Neural progenitor cell (in vitro differentiated cells): ENCODE results near the gene GALNTL6. TPM values are rescaled to one million over a fixed set of nuclear protein-coding genes. Genes with fewer than 3 reads are reported as not detected.

ENCODE experiments used
- DNase-seq: peaks from one replicate; pipeline ENCODE4 v3.0.0-alpha.2; 2016; ENCODE audit warnings: low spot score
- H2AFZ ChIP-seq: fragments of 200-600 bp; sonication (generic); replicated peaks from 2 replicates; pipeline ENCODE4 v1.6.1; 2016; ENCODE audit warnings: antibody characterized with exemption
- H3F3A ChIP-seq: fragments of 200-600 bp; sonication (generic); 2 replicates; pipeline ENCODE4 v1.6.1; 2016; ENCODE audit warnings: antibody characterized with exemption, low read depth
- H3K27ac ChIP-seq: fragments of 200-600 bp; sonication (generic); 2 replicates; pipeline ENCODE4 v1.5.1; 2016; ENCODE audit warnings: mild to moderate bottlenecking
- H3K27me3 ChIP-seq: fragments of 200-600 bp; sonication (generic); 2 replicates; pipeline ENCODE4 v1.6.1; 2016; ENCODE audit warnings: mild to moderate bottlenecking, moderate library complexity
- H3K36me3 ChIP-seq: fragments of 200-600 bp; sonication (generic); 2 replicates; pipeline ENCODE4 v1.5.1; 2016
- H3K4me1 ChIP-seq: fragments of 200-600 bp; sonication (generic); 2 replicates; pipeline ENCODE4 v1.6.1; 2016; ENCODE audit warnings: mixed run types
- H3K4me2 ChIP-seq: fragments of 200-600 bp; sonication (generic); 2 replicates; pipeline ENCODE4 v1.6.1; 2016
- H3K4me3 ChIP-seq: fragments of 200-600 bp; sonication (generic); 2 replicates; pipeline ENCODE4 v1.5.1; 2016
- H3K79me2 ChIP-seq: fragments of 200-600 bp; sonication (generic); 2 replicates; pipeline ENCODE4 v1.6.1; 2016; ENCODE audit warnings: low read depth
- H3K9ac ChIP-seq: fragments of 200-600 bp; sonication (generic); 2 replicates; pipeline ENCODE4 v1.6.1; 2016
- H3K9me3 ChIP-seq: fragments of 200-600 bp; sonication (generic); 2 replicates; pipeline ENCODE4 v1.5.1; 2016; ENCODE audit warnings: low read depth
- H4K20me1 ChIP-seq: fragments of 200-600 bp; sonication (generic); 2 replicates; pipeline ENCODE4 v1.6.1; 2016; ENCODE audit warnings: low read depth
- H3K27ac Mint-ChIP-seq: 3 replicates; pipeline ENCODE4 v1.8.0; 2021; ENCODE audit warnings: mixed read lengths
- H3K27me3 Mint-ChIP-seq: 2 replicates; pipeline ENCODE4 v1.8.0; 2022; ENCODE audit warnings: low read depth, mild to moderate bottlenecking, inconsistent platforms, moderate library complexity, mixed read lengths; ENCODE audit not compliant: insufficient read depth
- H3K36me3 Mint-ChIP-seq: 3 replicates; pipeline ENCODE4 v1.8.0; 2021; ENCODE audit warnings: mixed read lengths
- H3K4me1 Mint-ChIP-seq: 3 replicates; pipeline ENCODE4 v1.8.0; 2021; ENCODE audit warnings: mixed read lengths
- H3K4me3 Mint-ChIP-seq: 3 replicates; pipeline ENCODE4 v1.8.0; 2021; ENCODE audit warnings: mild to moderate bottlenecking, moderate library complexity, mixed read lengths
- H3K9me3 Mint-ChIP-seq: 3 replicates; pipeline ENCODE4 v1.8.0; 2020; ENCODE audit warnings: mixed read lengths
- CTCF ChIP-seq: fragments of 200-600 bp; sonication (generic); IDR thresholded peaks from 2 replicates; pipeline ENCODE4 v1.5.1; 2017; ENCODE audit warnings: antibody characterized with exemption, mild to moderate bottlenecking
- EZH2 ChIP-seq: fragments of 200-600 bp; sonication (generic); IDR thresholded peaks from 2 replicates; pipeline ENCODE4 v1.6.1; 2017; ENCODE audit warnings: antibody characterized with exemption, mild to moderate bottlenecking, moderate library complexity
- EZH2phosphoT487 ChIP-seq: fragments of 200-600 bp; sonication (generic); IDR thresholded peaks from 2 replicates; pipeline ENCODE4 v1.6.1; 2017; ENCODE audit warnings: antibody characterized with exemption
- total RNA-seq: library from RNA; depleted of rRNA; stranded (reverse); fragments of >200 nt; gene quantifications from 2 replicates; pipeline ENCODE4 v1.2.3, GENCODE V29; 2015; ENCODE audit warnings: low replicate concordance

The GALNTL6 gene
- total RNA-seq, 1 donor from 2014 or later: 0.15 TPM

- Mint-ChIP-seq H3K4me1 (peaks cover 7% of the 10 kb centered on the region), H3K9me3 (peaks cover 3% of the 10 kb centered on the region), H3K4me3 (no peak overlapping the region), H3K36me3 (no peaks in the 10 kb centered on the region), H3K27me3 (no peaks in the 10 kb centered on the region), H3K27ac (no peak overlapping the region)
- TF ChIP-seq CTCF: no peak
- no peak for TF ChIP-seq EZH2
- TF ChIP-seq EZH2phosphoT487: no peak
- no peaks in the 10 kb centered on the region for H3K4me1 ChIP-seq
- no peak overlapping the region for H3K4me3 ChIP-seq
- no peak overlapping the region for H2AFZ ChIP-seq
- no peaks in the 10 kb centered on the region for H3F3A ChIP-seq
- no peak overlapping the region for H3K27ac ChIP-seq
- no peaks in the 10 kb centered on the region for H3K27me3 ChIP-seq
- H3K4me2 ChIP-seq: no peak overlapping the region
- no peaks in the 10 kb centered on the region for H3K9me3 ChIP-seq
- H3K9ac ChIP-seq: no peak overlapping the region
- no peaks in the 10 kb centered on the region for H3K36me3 ChIP-seq
- H4K20me1 ChIP-seq: no peaks in the 10 kb centered on the region
- no peaks in the 10 kb centered on the region for H3K79me2 ChIP-seq
- no peak for DNase-seq
Observed at GRCh38 chr4:172344308-172344938, 531.2 kb downstream of the GALNTL6 start.

GRCh38 chr4:172348426-172348825 lies 535.2 kb downstream of the GALNTL6 start:
- Histone ChIP-seq H3K27ac (no peak overlapping the region), H3K9ac (no peak overlapping the region), H4K20me1 (no peaks in the 10 kb centered on the region), H2AFZ (no peak overlapping the region), H3K4me1 (no peaks in the 10 kb centered on the region), H3F3A (no peaks in the 10 kb centered on the region), H3K79me2 (no peaks in the 10 kb centered on the region), H3K27me3 (no peaks in the 10 kb centered on the region), H3K4me3 (no peak overlapping the region), H3K4me2 (no peak overlapping the region), H3K9me3 (no peaks in the 10 kb centered on the region), H3K36me3 (no peaks in the 10 kb centered on the region)
- H3K36me3 Mint-ChIP-seq: no peaks in the 10 kb centered on the region
- peaks cover 10% of the 10 kb centered on the region for H3K4me1 Mint-ChIP-seq
- no peak overlapping the region for H3K4me3 Mint-ChIP-seq
- no peaks in the 10 kb centered on the region for H3K9me3 Mint-ChIP-seq
- no peak overlapping the region for H3K27ac Mint-ChIP-seq
- H3K27me3 Mint-ChIP-seq: no peaks in the 10 kb centered on the region
- DNase-seq: no peak
- TF ChIP-seq EZH2phosphoT487 (no peak), CTCF (no peak), EZH2 (no peak)

GRCh38 chr4:172352356-172352755 lies 539.2 kb downstream of the GALNTL6 start:
- H3K36me3 ChIP-seq: no peaks in the 10 kb centered on the region
- Mint-ChIP-seq H3K9me3 (no peaks in the 10 kb centered on the region), H3K36me3 (no peaks in the 10 kb centered on the region), H3K4me3 (no peak overlapping the region), H3K27me3 (no peaks in the 10 kb centered on the region), H3K27ac (no peak overlapping the region), H3K4me1 (peaks cover 22% of the 10 kb centered on the region)
- no peak for DNase-seq
- no peaks in the 10 kb centered on the region for H3F3A ChIP-seq
- no peaks in the 10 kb centered on the region for H4K20me1 ChIP-seq
- no peaks in the 10 kb centered on the region for H3K79me2 ChIP-seq
- H3K4me2 ChIP-seq: no peak overlapping the region
- H3K27ac ChIP-seq: no peak overlapping the region
- no peak for TF ChIP-seq EZH2phosphoT487
- no peak for TF ChIP-seq CTCF
- no peak for TF ChIP-seq EZH2
- no peaks in the 10 kb centered on the region for H3K27me3 ChIP-seq
- no peak overlapping the region for H2AFZ ChIP-seq
- H3K9me3 ChIP-seq: no peaks in the 10 kb centered on the region
- H3K9ac ChIP-seq: no peak overlapping the region
- H3K4me1 ChIP-seq: no peaks in the 10 kb centered on the region
- H3K4me3 ChIP-seq: no peak overlapping the region
